Liver (tissue), 3 donors: ENCODE data around the gene ST3GAL5.

Experiments
- ATF3 ChIP-seq: IDR thresholded peaks from 2 replicates; pipeline ENCODE4 v1.6.1; 2016; ENCODE audit warnings: antibody characterized with exemption
- CTCF ChIP-seq: fragments of 150-350 bp; IDR thresholded peaks from 2 replicates; pipeline ENCODE4 v1.5.1; 2017; ENCODE audit warnings: improper control_type of control experiment, low read depth, low read length; ENCODE audit not compliant: missing input control
- EGR1 ChIP-seq, 2 donors: IDR thresholded peaks; 2 replicates each; pipeline ENCODE4 v1.6.1; 2016 to 2018; ENCODE audit warnings: antibody characterized with exemption in 2 of 2, low read depth in 2 of 2
- FOXA1 ChIP-seq: IDR thresholded peaks from 2 replicates; pipeline ENCODE4 v1.6.1; 2016; ENCODE audit warnings: antibody characterized with exemption
- FOXA2 ChIP-seq: IDR thresholded peaks from 2 replicates; pipeline ENCODE4 v1.6.1; 2016; ENCODE audit warnings: antibody characterized with exemption
- JUND ChIP-seq, 2 donors: IDR thresholded peaks; 2 replicates each; pipeline ENCODE4 v1.6.1; 2016; ENCODE audit warnings: antibody characterized with exemption in 2 of 2
- MAX ChIP-seq: IDR thresholded peaks from 2 replicates; pipeline ENCODE4 v1.6.1; 2016; ENCODE audit warnings: antibody characterized with exemption
- RAD21 ChIP-seq, 2 donors: IDR thresholded peaks; 2 replicates each; pipeline ENCODE4 v1.6.1; 2016; ENCODE audit warnings: antibody characterized with exemption in 2 of 2, mild to moderate bottlenecking in 2 of 2
- REST ChIP-seq: IDR thresholded peaks from 2 replicates; pipeline ENCODE4 v1.6.1; 2016; ENCODE audit warnings: antibody characterized with exemption, mild to moderate bottlenecking
- SP1 ChIP-seq: IDR thresholded peaks from 2 replicates; pipeline ENCODE4 v1.6.1; 2018; ENCODE audit warnings: antibody characterized with exemption, mild to moderate bottlenecking
- TAF1 ChIP-seq: conservative IDR thresholded peaks from 2 replicates; pipeline ENCODE4 v1.6.1; 2016; ENCODE audit warnings: antibody characterized with exemption, mild to moderate bottlenecking
- YY1 ChIP-seq: IDR thresholded peaks from 2 replicates; pipeline ENCODE4 v1.6.1; 2016; ENCODE audit warnings: antibody characterized with exemption, mild to moderate bottlenecking
- donor health status: healthy.
- donor health status: healthy.

- TF ChIP-seq CTCF: no peak
- TF ChIP-seq FOXA2: no peak
- no peak for TF ChIP-seq EGR1 (IDR thresholded peaks at IDR 0.05; ENCODE audit: low read depth in 2 of 2)
- no peak for TF ChIP-seq MAX
- no peak for TF ChIP-seq TAF1
- TF ChIP-seq REST: no peak
- TF ChIP-seq ATF3: no peak
- TF ChIP-seq RAD21 (IDR thresholded peaks at IDR 0.05): no peak
- no peak for TF ChIP-seq JUND (IDR thresholded peaks at IDR 0.05)
- no peak for TF ChIP-seq FOXA1
- no peak for TF ChIP-seq SP1
- no peak for TF ChIP-seq YY1
Measured at GRCh38 chr2:85790032-85790431, 98.8 kb downstream of the ST3GAL5 start.
